ENCODE results near the gene FBXO8. TPM values are rescaled to one million over a fixed set of nuclear protein-coding genes. Genes with fewer than 3 reads are reported as not detected.

The FBXO8 gene
- total RNA-seq, 1 donor from 2014 or later: 28.4 TPM

- peaks cover 5% of the 10 kb centered on the region for H3K27me3 Mint-ChIP-seq (ENCODE audit: insufficient read depth, low read depth)
- no peak overlapping the region for H3K4me3 Mint-ChIP-seq
- no peak overlapping the region for H2AFZ ChIP-seq (replicated peaks)
- no peak overlapping the region for H3K27ac ChIP-seq
- no peaks in the 10 kb centered on the region for H4K20me1 ChIP-seq (ENCODE audit: low read depth)
- no peak for DNase-seq (ENCODE audit: low spot score)
- H3K9me3 Mint-ChIP-seq: no peaks in the 10 kb centered on the region
- no peak overlapping the region for H3K9ac ChIP-seq
- no peak overlapping the region for H3K4me2 ChIP-seq
- no peak overlapping the region for H3K27ac Mint-ChIP-seq
- H3K36me3 Mint-ChIP-seq: no peaks in the 10 kb centered on the region
- no peaks in the 10 kb centered on the region for H3K36me3 ChIP-seq
- peaks cover 41% of the 10 kb centered on the region for H3K27me3 ChIP-seq
- H3K9me3 ChIP-seq (ENCODE audit: low read depth): no peaks in the 10 kb centered on the region
- TF ChIP-seq EZH2phosphoT487 (IDR thresholded peaks at IDR 0.05) (no peak), EZH2 (IDR thresholded peaks at IDR 0.05) (no peak)
- TF ChIP-seq, protein P1, sequence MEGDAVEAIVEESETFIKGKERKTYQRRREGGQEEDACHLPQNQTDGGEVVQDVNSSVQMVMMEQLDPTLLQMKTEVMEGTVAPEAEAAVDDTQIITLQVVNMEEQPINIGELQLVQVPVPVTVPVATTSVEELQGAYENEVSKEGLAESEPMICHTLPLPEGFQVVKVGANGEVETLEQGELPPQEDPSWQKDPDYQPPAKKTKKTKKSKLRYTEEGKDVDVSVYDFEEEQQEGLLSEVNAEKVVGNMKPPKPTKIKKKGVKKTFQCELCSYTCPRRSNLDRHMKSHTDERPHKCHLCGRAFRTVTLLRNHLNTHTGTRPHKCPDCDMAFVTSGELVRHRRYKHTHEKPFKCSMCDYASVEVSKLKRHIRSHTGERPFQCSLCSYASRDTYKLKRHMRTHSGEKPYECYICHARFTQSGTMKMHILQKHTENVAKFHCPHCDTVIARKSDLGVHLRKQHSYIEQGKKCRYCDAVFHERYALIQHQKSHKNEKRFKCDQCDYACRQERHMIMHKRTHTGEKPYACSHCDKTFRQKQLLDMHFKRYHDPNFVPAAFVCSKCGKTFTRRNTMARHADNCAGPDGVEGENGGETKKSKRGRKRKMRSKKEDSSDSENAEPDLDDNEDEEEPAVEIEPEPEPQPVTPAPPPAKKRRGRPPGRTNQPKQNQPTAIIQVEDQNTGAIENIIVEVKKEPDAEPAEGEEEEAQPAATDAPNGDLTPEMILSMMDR (IDR thresholded peaks at IDR 0.05): no peak
- no peak overlapping the region for H3K4me3 ChIP-seq
- no peaks in the 10 kb centered on the region for H3K4me1 ChIP-seq
- no peaks in the 10 kb centered on the region for H3K79me2 ChIP-seq (ENCODE audit: low read depth)
- H3K4me1 Mint-ChIP-seq: no peaks in the 10 kb centered on the region
- H3F3A ChIP-seq (ENCODE audit: low read depth): no peaks in the 10 kb centered on the region
Measured at GRCh38 chr4:174198396-174198795, 85.1 kb downstream of the FBXO8 start.

GRCh38 chr4:174193438-174194374, 89.8 kb downstream of the FBXO8 start:
- TF ChIP-seq, protein P1 (IDR thresholded peaks at IDR 0.05): no peak
- TF ChIP-seq EZH2phosphoT487 (IDR thresholded peaks at IDR 0.05): no peak
- no peak for TF ChIP-seq EZH2 (IDR thresholded peaks at IDR 0.05)
- H3K27ac ChIP-seq: no peak overlapping the region
- peaks cover 9% of the 10 kb centered on the region for H3K27me3 ChIP-seq
- no peaks in the 10 kb centered on the region for H3F3A ChIP-seq (ENCODE audit: low read depth)
- no peaks in the 10 kb centered on the region for H4K20me1 ChIP-seq (ENCODE audit: low read depth)
- Mint-ChIP-seq H3K36me3 (no peaks in the 10 kb centered on the region), H3K27ac (no peak overlapping the region), H3K4me3 (no peak overlapping the region), H3K9me3 (no peaks in the 10 kb centered on the region), H3K4me1 (no peaks in the 10 kb centered on the region), H3K27me3 (ENCODE audit: insufficient read depth, low read depth) (peaks cover 2% of the 10 kb centered on the region)
- H3K4me1 ChIP-seq: no peaks in the 10 kb centered on the region
- no peak overlapping the region for H3K9ac ChIP-seq
- DNase-seq (ENCODE audit: low spot score): no peak
- H3K4me3 ChIP-seq: no peak overlapping the region
- H3K9me3 ChIP-seq (ENCODE audit: low read depth): no peaks in the 10 kb centered on the region
- H3K79me2 ChIP-seq (ENCODE audit: low read depth): no peaks in the 10 kb centered on the region
- H2AFZ ChIP-seq (replicated peaks): no peak overlapping the region
- H3K4me2 ChIP-seq: no peak overlapping the region
- no peaks in the 10 kb centered on the region for H3K36me3 ChIP-seq

DNA sequence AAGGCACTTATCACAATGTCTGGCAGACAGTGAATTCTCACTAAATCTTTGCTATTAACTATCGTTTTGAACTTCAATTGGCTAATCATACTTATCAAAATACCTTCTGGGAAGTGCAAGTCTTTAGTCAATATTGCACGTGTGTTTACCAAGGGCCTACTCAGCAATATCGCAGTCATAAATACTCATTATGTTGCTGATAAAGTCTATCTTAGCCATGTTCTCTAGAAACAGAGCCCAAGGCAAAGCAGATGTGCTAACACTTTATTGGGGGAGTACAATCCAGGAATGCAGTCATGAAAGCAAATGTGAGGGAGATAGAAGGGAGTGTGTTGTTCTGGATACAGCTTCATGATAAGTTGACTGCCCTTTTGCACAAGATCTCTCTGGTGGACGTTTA, 90.5 kb downstream of the FBXO8 start:
- Mint-ChIP-seq H3K4me1 (no peaks in the 10 kb centered on the region), H3K9me3 (no peaks in the 10 kb centered on the region), H3K27ac (no peak overlapping the region), H3K27me3 (ENCODE audit: insufficient read depth, low read depth) (peaks cover 2% of the 10 kb centered on the region), H3K36me3 (no peaks in the 10 kb centered on the region), H3K4me3 (no peak overlapping the region)
- Histone ChIP-seq H3K27me3 (peaks cover 8% of the 10 kb centered on the region), H3K9me3 (ENCODE audit: low read depth) (no peaks in the 10 kb centered on the region), H2AFZ (replicated peaks) (no peak overlapping the region), H3K4me1 (no peaks in the 10 kb centered on the region), H3K9ac (no peak overlapping the region), H3K79me2 (ENCODE audit: low read depth) (no peaks in the 10 kb centered on the region), H3K4me3 (no peak overlapping the region), H4K20me1 (ENCODE audit: low read depth) (no peaks in the 10 kb centered on the region), H3K36me3 (no peaks in the 10 kb centered on the region), H3K27ac (no peak overlapping the region), H3F3A (ENCODE audit: low read depth) (no peaks in the 10 kb centered on the region), H3K4me2 (no peak overlapping the region)
- TF ChIP-seq, protein P1 (IDR thresholded peaks at IDR 0.05): no peak
- TF ChIP-seq EZH2 (IDR thresholded peaks at IDR 0.05) (no peak), EZH2phosphoT487 (IDR thresholded peaks at IDR 0.05) (no peak)
- DNase-seq (ENCODE audit: low spot score): no peak
